ENCODE results near the gene MNAT1. TPM values are rescaled to one million over a fixed set of nuclear protein-coding genes. Genes with fewer than 3 reads are reported as not detected.

MNAT1 gene
- total and polyA plus RNA-seq, 4 donors = 16.7 to 85.5 (median 21.6) TPM

GRCh38 chr14:60862283-60862682 is 127.7 kb downstream of the MNAT1 start:
- H3K9ac ChIP-seq (ENCODE audit: insufficient read depth in 1 of 2, low read length in 2 of 2) = no peak overlapping the region
- no peak overlapping the region for H3K27ac ChIP-seq (ENCODE audit: low read depth in 1 of 2, low read length in 1 of 2)
- H3K4me3 ChIP-seq = no peak overlapping the region
- ATAC-seq (ENCODE audit: insufficient read depth, low FRiP score) (peak; percentile 41), DNase-seq (peak; percentile 77 to 91 (median 78))
- no peaks in the 10 kb centered on the region for H3K9me3 ChIP-seq (ENCODE audit: control insufficient read depth in 4 of 4, insufficient read depth in 3 of 4, low read length in 3 of 4)
- 36 to 41% methylated on average over 2 of the region's 2 CpGs for WGBS, 2 donors
- no peaks in the 10 kb centered on the region for H3K27me3 ChIP-seq (ENCODE audit: control insufficient read depth in 3 of 3, insufficient read depth in 3 of 3, low read length in 2 of 3)
- H3K36me3 ChIP-seq (ENCODE audit: control insufficient read depth in 4 of 4, insufficient read depth in 4 of 4, low read length in 4 of 4) = peaks cover 0 to 3% (median 0%) of the 10 kb centered on the region in 4 donors
- peaks cover 0 to 3% (median 0%) of the 10 kb centered on the region in 5 donors for H3K4me1 ChIP-seq (ENCODE audit: control insufficient read depth in 5 of 5, insufficient read depth in 5 of 5, low read length in 5 of 5)
- TF ChIP-seq CTCF (IDR thresholded peaks at IDR 0.05; ENCODE audit: control extremely low read depth, extremely low read depth) = no peak

GRCh38 chr14:60863249-60863648 is 128.7 kb downstream of the MNAT1 start:
- H3K27me3 ChIP-seq (ENCODE audit: control insufficient read depth in 3 of 3, insufficient read depth in 3 of 3, low read length in 2 of 3) = no peaks in the 10 kb centered on the region
- no peak overlapping the region for H3K27ac ChIP-seq (ENCODE audit: low read depth in 1 of 2, low read length in 1 of 2)
- peaks cover 0 to 10% (median 0%) of the 10 kb centered on the region in 5 donors for H3K4me1 ChIP-seq (ENCODE audit: control insufficient read depth in 5 of 5, insufficient read depth in 5 of 5, low read length in 5 of 5)
- 84 to 94% methylated on average over 2 of the region's 2 CpGs for WGBS, 2 donors
- no peak overlapping the region for H3K9ac ChIP-seq (ENCODE audit: insufficient read depth in 1 of 2, low read length in 2 of 2)
- TF ChIP-seq CTCF (IDR thresholded peaks at IDR 0.05; ENCODE audit: control extremely low read depth, extremely low read depth) = no peak
- no peak for ATAC-seq (ENCODE audit: insufficient read depth, low FRiP score)
- no peak overlapping the region for H3K4me3 ChIP-seq
- peaks cover 0 to 3% (median 0%) of the 10 kb centered on the region in 4 donors for H3K36me3 ChIP-seq (ENCODE audit: control insufficient read depth in 4 of 4, insufficient read depth in 4 of 4, low read length in 4 of 4)
- no peaks in the 10 kb centered on the region for H3K9me3 ChIP-seq (ENCODE audit: control insufficient read depth in 4 of 4, insufficient read depth in 3 of 4, low read length in 3 of 4)
- DNase-seq = no peak

DNA sequence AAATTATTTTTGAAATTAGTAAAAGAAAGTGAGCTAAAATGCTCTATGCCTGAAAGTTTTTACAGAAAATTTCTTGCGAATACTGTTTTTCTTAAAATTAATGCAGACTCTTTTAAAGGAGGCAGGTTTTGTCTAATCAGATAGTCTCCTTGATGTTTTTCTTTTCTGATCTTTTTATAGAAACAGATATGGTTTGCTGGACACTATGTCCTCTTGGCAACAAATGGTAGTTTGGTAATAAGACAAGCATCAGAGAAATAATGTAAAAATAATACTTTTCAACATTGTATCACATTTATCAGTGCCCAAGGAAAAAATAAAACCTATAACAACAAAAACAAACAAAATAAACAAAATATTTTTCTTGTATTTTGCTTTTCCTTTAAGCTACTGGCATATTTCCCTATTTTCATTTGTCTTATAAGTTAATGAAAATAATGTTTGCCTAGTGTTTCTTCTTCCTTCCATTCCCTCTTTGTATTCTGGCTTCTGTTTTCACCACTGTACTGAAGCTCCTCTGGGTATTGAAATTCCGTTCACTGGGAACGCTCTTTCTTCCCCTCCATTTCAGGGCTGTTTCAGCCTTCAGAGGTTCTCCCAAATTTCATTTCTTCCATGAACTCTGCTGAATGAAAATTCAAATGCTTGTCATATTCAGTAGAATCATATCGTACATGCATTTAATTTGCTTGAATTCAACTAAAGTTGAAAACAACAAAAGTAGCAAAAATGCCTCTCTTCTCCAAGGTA is 131.0 kb downstream of the MNAT1 start:
- no peaks in the 10 kb centered on the region for H3K36me3 ChIP-seq (ENCODE audit: control insufficient read depth in 4 of 4, insufficient read depth in 4 of 4, low read length in 4 of 4)
- H3K9ac ChIP-seq (ENCODE audit: insufficient read depth in 1 of 2, low read length in 2 of 2) = no peak overlapping the region
- H3K4me1 ChIP-seq (ENCODE audit: control insufficient read depth in 5 of 5, insufficient read depth in 5 of 5, low read length in 5 of 5) = peaks cover 0 to 10% (median 0%) of the 10 kb centered on the region in 5 donors
- no peaks in the 10 kb centered on the region for H3K27me3 ChIP-seq (ENCODE audit: control insufficient read depth in 3 of 3, insufficient read depth in 3 of 3, low read length in 2 of 3)
- H3K4me3 ChIP-seq = no peak overlapping the region
- no peak overlapping the region for H3K27ac ChIP-seq (ENCODE audit: low read depth in 1 of 2, low read length in 1 of 2)
- no peak for ATAC-seq (ENCODE audit: insufficient read depth, low FRiP score)
- TF ChIP-seq CTCF (IDR thresholded peaks at IDR 0.05; ENCODE audit: control extremely low read depth, extremely low read depth) = no peak
- DNase-seq = no peak
- WGBS, 2 donors = 88 to 95% methylated on average over 4 of the region's 4 CpGs
- no peaks in the 10 kb centered on the region for H3K9me3 ChIP-seq (ENCODE audit: control insufficient read depth in 4 of 4, insufficient read depth in 3 of 4, low read length in 3 of 4)

All from lung (tissue), 12 donors.